Stimulated activated memory B cell treated with anti-CD40 and anti-IgM and Interleukin-4, amounts not matched to agents 10 μg/mL and 1 μg/mL and 100 μg/mL, for 72 hours (primary cell): ENCODE measurements around the gene GPR183.
A peak's percentile ranks its signal among the peaks of the same experiment; 100 is the strongest.
"Not testable (repeated sequence)": the region's sequence is repeated elsewhere in the genome, so short reads cannot be mapped to it uniquely, and the experiment has no call there.

Source experiments
- ATAC-seq: fragments of 150-1000 bp; cut with Tn5 transposase; 2 replicates; pipeline ENCODE4 v1.10.0; 2021
- H3K27ac Mint-ChIP-seq: one replicate; pipeline ENCODE4 v1.8.0; 2022; ENCODE audit warnings: mild to moderate bottlenecking, mixed read lengths
- H3K27me3 Mint-ChIP-seq: one replicate; pipeline ENCODE4 v1.8.0; 2022; ENCODE audit warnings: mixed read lengths
- H3K36me3 Mint-ChIP-seq: one replicate; pipeline ENCODE4 v1.8.0; 2022; ENCODE audit warnings: mixed read lengths
- H3K4me1 Mint-ChIP-seq: one replicate; pipeline ENCODE4 v1.8.0; 2022; ENCODE audit warnings: mixed read lengths
- H3K4me3 Mint-ChIP-seq: one replicate; pipeline ENCODE4 v1.8.0; 2022; ENCODE audit warnings: mild to moderate bottlenecking, moderate library complexity, mixed read lengths
- H3K9me3 Mint-ChIP-seq: one replicate; pipeline ENCODE4 v1.8.0; 2022; ENCODE audit warnings: mixed read lengths

GPR183 gene

DNA sequence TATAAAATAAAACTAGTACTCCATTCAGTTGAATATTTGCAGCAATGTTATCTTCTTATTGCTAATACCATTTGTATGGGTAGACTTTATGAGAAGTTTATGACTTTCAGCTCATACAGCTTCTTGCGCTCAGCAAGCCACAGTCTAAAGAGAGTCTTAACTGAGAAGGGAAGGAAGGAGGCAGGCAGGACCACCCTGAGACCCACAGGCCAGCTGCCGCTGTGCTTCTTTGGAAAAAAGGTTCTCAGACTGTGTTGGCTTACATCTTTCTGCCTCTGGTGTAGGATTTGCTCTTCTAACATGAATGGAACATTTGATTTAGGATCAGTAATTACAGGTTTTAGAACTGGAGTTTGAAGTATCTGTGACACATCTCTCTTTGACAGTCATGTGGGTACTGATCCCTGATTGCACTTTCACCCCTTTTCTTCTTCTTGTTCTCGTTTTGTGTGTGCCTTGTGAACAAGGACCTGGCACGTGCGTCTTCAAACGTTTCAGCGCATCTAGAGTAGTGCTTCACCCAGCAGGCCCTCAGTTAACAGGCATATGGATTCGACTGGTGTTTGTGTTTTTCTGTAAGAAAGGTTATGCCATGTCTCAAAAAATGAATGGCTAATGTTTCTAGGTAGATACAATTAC, 41.9 kb downstream of the GPR183 start:
- peaks cover 64% of the 10 kb centered on the region for H3K4me1 Mint-ChIP-seq
- H3K36me3 Mint-ChIP-seq: peaks cover 8% of the 10 kb centered on the region
- no peak for ATAC-seq
- no peaks in the 10 kb centered on the region for H3K27me3 Mint-ChIP-seq
- peak overlapping the region; percentile 66 for H3K27ac Mint-ChIP-seq
- H3K4me3 Mint-ChIP-seq: no peak overlapping the region
- no peaks in the 10 kb centered on the region for H3K9me3 Mint-ChIP-seq

DNA sequence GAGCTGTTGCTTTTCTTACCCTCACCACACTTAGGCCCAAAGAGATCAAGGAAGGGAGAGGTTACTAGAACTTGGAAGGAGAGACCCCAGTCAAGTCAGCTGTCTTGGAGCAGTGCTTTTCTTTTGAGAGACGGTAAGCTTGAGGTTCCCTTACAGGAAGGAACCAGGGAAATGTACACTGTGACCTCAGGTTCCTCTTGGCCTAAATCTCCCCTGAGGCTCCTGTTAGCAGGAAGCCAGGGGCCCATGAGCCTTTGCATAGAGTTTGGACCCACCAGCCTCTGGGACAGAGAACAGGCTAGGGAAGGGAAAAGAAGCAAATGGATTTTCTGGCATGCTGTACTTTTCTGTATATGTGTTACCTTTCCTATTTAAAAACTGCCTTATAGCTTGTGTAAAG, 43.1 kb downstream of the GPR183 start:
- peak; percentile 77 for ATAC-seq
- no peak overlapping the region for H3K4me3 Mint-ChIP-seq
- no peaks in the 10 kb centered on the region for H3K9me3 Mint-ChIP-seq
- peaks cover 71% of the 10 kb centered on the region for H3K4me1 Mint-ChIP-seq
- peaks cover 15% of the 10 kb centered on the region for H3K36me3 Mint-ChIP-seq
- peak overlapping the region; percentile 66 for H3K27ac Mint-ChIP-seq
- H3K27me3 Mint-ChIP-seq: no peaks in the 10 kb centered on the region

DNA sequence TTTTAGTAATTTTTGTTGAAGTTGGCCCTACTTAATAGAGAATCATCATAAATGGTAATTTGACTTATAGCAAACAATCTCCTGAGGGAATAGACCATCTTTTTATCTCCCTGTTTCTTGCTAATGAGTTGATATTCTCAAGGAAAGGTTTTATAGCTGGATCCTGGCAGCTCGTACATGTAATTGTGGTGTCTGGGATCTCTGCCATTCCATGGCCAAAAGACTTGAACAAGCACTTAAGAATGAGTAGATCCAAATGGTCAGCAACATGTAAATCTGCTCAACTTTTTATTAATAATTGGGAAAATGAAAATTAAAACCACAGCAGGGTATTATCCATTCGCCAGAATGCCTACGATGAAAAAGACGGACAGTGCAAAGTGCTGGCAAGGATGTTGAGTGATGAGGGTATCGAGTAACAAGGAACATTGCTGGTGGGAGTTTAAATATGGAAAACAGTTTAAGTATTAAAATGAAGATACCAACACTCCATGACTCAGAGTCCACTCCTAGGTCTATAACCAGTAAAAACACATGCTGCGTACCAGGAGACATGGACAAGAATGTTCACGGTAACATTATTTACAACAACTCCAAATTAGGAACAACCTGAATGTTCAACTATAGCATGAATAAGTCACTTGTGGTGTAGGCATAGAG, 43.9 kb downstream of the GPR183 start:
- Mint-ChIP-seq H3K27ac (peak overlapping the region; percentile 66), H3K36me3 (peaks cover 15% of the 10 kb centered on the region), H3K4me3 (no peak overlapping the region), H3K27me3 (no peaks in the 10 kb centered on the region), H3K4me1 (peaks cover 72% of the 10 kb centered on the region), H3K9me3 (no peaks in the 10 kb centered on the region)
- ATAC-seq: no peak

DNA sequence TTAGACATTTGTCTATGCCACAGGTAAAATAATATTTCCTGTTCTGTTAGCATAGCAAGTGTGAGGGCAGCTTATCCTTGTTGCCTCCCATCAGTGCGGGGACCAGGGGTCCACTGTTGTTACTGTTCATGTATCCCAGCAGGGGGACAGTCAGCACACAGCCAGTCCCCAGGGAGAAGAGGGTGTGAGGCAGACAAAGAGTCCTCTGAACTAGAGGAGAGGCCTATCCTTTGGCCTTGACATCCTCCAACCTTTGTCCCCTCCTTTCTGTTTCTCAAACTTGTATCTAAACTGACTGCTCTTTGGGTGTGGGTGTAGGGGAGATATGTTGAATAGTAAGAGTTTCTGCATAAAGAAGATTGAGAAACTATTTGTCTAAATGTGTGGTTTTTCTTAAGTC, 46.1 kb downstream of the GPR183 start:
- peaks cover 82% of the 10 kb centered on the region for H3K4me1 Mint-ChIP-seq
- no peaks in the 10 kb centered on the region for H3K9me3 Mint-ChIP-seq
- peaks cover 15% of the 10 kb centered on the region for H3K36me3 Mint-ChIP-seq
- no peak for ATAC-seq
- no peak overlapping the region for H3K4me3 Mint-ChIP-seq
- H3K27me3 Mint-ChIP-seq: no peaks in the 10 kb centered on the region
- peak overlapping the region; percentile 79 for H3K27ac Mint-ChIP-seq

DNA sequence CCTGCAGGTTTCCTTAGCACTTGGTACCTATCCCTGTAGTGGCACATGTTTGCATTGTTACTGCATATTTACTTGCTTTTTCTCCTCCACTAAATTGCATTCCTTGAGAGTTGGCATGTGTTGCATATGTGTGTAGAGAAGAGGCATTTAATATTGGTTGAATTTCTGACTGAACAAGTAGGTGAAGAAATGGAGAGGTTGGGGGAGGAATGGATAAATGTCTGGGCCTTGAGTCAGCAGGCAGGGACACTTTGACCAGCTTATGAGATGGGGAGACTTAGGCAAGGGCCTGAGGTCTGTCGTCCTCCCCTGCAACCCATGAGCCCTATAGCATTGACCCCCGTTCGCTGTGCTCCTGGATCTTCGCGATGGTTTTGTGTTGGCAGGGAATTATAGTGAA, 47.0 kb downstream of the GPR183 start:
- no peak for ATAC-seq
- peak overlapping the region; percentile 39 for H3K4me3 Mint-ChIP-seq
- no peaks in the 10 kb centered on the region for H3K27me3 Mint-ChIP-seq
- H3K27ac Mint-ChIP-seq: peak overlapping the region; percentile 79
- peaks cover 80% of the 10 kb centered on the region for H3K4me1 Mint-ChIP-seq
- H3K36me3 Mint-ChIP-seq: peaks cover 18% of the 10 kb centered on the region
- H3K9me3 Mint-ChIP-seq: no peaks in the 10 kb centered on the region

DNA sequence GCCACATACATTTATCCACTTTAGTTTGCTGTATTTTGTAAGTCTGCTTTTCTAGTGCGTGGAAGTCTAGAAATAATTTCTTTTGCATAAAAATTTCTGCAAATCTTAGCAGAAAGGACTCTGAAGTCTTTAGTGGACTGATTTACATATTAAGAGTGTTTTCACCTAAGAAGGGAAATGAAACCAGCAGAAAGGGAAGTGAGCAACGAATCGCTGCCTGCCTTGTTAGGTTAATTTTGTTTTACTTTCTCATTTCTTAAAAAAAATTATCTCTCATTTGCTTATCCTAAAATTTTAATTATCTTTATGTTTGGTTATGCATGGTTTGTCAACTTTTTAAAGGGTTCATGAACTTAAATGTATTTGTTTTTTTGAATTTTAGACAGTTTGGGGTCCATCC, 48.3 kb downstream of the GPR183 start:
- Mint-ChIP-seq H3K9me3 (peaks cover 2% of the 10 kb centered on the region), H3K4me1 (peaks cover 75% of the 10 kb centered on the region), H3K27ac (peak overlapping the region; percentile 79), H3K36me3 (peaks cover 28% of the 10 kb centered on the region), H3K4me3 (peak overlapping the region; percentile 57), H3K27me3 (no peaks in the 10 kb centered on the region)
- peak; percentile 80 for ATAC-seq

DNA sequence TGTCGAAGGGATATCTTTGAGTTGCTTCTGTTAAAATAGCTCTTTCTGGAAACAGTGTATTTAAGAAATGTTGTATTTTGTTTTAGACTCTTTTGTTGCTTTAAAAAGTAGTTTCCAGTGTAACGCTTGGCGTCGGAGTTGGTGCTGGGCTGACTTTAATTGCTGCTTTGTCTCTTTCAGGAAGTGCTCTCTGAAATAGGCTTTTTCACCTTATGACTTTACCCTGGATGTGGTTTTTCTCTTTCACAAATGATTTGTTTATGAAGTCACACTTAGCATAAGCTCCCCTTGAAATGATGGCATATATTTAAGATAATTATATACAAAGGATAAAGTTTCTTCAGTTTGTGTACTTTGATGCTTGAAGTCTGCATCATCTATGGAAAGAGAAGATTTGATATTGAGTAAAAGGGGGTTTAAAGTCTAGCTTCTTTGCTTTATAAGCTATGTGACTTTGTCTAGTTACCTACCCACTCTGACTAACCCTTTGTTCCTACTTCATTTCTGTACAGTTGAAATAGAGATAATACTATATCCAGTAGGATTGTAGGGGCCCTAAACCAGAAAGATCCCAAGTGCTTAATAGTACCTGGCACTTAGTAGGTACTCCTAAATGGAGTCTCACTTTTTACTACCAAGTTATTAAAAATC, 48.9 kb downstream of the GPR183 start, which contains the start of gene GPR18:
Gene GPR18 (minus strand): TSS at position 170 of the 651 bp plus-strand sequence. CDS start 2,507 bp downstream, outside the sequence.
- H3K27me3 Mint-ChIP-seq: no peaks in the 10 kb centered on the region
- peaks cover 2% of the 10 kb centered on the region for H3K9me3 Mint-ChIP-seq
- peaks cover 30% of the 10 kb centered on the region for H3K36me3 Mint-ChIP-seq
- peak within 1 kb of the TSS; percentile 87 for H3K4me3 Mint-ChIP-seq
- peak within 1 kb of the TSS; percentile 79 for H3K27ac Mint-ChIP-seq
- ATAC-seq: peak; percentile 89
- H3K4me1 Mint-ChIP-seq: peaks cover 69% of the 10 kb centered on the region

DNA sequence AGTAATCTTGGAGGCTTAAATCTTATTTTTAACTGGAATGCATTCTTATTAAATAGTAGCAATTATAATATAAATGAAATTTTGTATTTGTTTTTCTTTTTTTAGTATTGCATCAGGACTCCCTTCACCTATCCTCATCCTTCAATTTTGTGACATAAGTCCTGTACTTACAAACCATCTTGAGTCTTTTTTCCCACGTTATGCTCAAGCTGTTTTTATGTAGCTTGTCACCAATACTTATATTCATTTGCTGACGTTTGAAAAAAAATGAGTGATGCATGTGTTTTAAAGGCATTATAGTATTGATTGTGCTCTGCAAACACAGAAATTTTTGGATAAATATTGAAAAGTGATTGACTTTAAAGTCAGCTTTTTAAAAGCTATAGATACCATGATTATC, 49.9 kb downstream of the GPR183 start:
- Mint-ChIP-seq H3K27ac (peak overlapping the region; percentile 44), H3K4me3 (peak overlapping the region; percentile 80), H3K27me3 (no peaks in the 10 kb centered on the region), H3K4me1 (peaks cover 63% of the 10 kb centered on the region), H3K36me3 (peaks cover 28% of the 10 kb centered on the region), H3K9me3 (peaks cover 2% of the 10 kb centered on the region)
- no peak for ATAC-seq

DNA sequence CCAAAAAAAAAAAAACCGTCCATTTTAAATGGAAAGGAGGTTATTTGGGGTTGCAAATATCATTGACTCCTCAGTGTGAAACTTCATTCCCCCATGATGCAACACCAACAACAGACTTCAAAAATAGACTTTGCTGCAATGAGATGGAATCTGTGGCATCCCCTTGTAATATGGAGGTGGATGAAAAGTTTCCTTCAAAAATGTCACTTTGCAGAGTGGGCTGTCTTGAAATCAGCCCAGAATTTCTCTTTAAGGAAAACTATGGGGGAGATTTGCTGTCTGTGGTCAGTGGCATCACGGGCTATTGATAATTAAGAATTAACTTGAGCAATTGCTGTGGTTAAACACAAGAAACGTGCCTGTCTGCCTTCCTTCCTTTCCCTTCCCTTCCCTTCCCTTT, 50.5 kb downstream of the GPR183 start:
- Mint-ChIP-seq H3K36me3 (peaks cover 34% of the 10 kb centered on the region), H3K4me3 (peak overlapping the region; percentile 71), H3K27me3 (no peaks in the 10 kb centered on the region), H3K27ac (peak overlapping the region; percentile 44), H3K4me1 (peaks cover 62% of the 10 kb centered on the region), H3K9me3 (peaks cover 2% of the 10 kb centered on the region)
- peak; percentile 49 for ATAC-seq

DNA sequence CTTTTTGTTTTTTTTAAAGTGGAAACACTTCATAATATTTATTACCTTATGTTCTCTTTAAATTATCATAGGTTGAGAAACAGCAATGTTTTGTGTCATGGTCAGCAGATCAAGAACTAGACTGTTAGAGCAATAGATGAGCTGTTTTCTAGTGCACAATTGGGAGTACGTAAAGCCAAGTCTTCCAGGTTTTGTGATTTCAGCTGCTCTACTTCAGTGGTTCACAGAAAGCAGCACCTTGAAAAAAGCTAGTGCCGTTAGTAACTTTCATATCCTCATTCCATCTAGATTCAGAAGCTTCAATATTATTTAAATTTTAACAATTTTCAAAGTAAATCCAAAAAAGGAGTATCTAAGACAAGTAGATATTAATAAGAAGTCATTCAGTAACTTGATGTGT, 50.9 kb downstream of the GPR183 start:
- peak overlapping the region; percentile 44 for H3K27ac Mint-ChIP-seq
- H3K27me3 Mint-ChIP-seq: no peaks in the 10 kb centered on the region
- H3K4me1 Mint-ChIP-seq: peaks cover 62% of the 10 kb centered on the region
- H3K9me3 Mint-ChIP-seq: peaks cover 2% of the 10 kb centered on the region
- H3K36me3 Mint-ChIP-seq: peaks cover 38% of the 10 kb centered on the region
- peak; percentile 58 for ATAC-seq
- H3K4me3 Mint-ChIP-seq: peak overlapping the region; percentile 71

DNA sequence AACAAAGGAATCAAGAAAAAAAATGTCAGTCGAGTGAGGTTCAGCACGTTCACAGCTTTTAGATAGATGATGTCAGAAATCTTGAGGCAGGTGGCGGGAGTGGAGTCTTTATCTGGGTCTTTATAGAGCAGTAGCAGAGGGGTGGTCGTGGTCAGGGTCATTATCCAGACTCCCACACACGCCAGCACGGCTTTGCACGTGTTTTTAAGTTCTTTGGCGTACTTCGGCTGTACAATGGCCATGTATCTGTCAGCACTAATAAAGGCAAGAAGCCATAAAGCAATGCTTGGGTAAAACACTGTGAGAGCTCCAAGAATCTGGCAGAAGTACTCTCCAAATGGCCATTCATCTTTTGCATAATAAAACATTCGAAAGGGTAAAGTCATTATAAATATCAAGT, 51.9 kb downstream of the GPR183 start:
- H3K36me3 Mint-ChIP-seq: peaks cover 43% of the 10 kb centered on the region
- H3K27ac Mint-ChIP-seq: peak overlapping the region; percentile 44

DNA sequence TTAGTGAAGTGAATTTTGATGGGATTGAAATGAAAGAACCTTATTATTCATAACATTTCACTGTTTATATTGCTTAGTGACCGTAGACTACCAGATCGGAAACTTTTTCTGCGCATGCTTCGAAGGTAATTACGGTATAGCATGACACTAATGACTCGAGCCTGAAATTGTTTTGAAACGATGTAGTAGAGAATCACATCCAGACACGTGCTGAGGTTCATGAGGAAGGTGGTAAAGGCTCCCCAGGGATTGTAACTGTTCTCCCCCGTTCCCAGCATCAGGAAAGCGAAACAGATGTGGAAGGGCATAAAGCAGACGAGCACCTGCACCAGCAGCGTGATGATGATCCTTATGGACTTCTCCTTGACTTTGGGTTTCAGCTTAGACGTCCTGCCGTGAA, 52.4 kb downstream of the GPR183 start:
- Mint-ChIP-seq H3K9me3 (peaks cover 2% of the 10 kb centered on the region), H3K4me3 (no peak overlapping the region), H3K4me1 (peaks cover 58% of the 10 kb centered on the region), H3K27ac (peak overlapping the region; percentile 44), H3K27me3 (no peaks in the 10 kb centered on the region), H3K36me3 (peaks cover 40% of the 10 kb centered on the region)
- no peak for ATAC-seq

More for the DNA sequence above, 51.9 kb downstream of the GPR183 start:
- no peak for ATAC-seq
- Mint-ChIP-seq H3K9me3 (peaks cover 2% of the 10 kb centered on the region), H3K4me1 (peaks cover 60% of the 10 kb centered on the region), H3K27me3 (no peaks in the 10 kb centered on the region), H3K4me3 (no peak overlapping the region)

DNA sequence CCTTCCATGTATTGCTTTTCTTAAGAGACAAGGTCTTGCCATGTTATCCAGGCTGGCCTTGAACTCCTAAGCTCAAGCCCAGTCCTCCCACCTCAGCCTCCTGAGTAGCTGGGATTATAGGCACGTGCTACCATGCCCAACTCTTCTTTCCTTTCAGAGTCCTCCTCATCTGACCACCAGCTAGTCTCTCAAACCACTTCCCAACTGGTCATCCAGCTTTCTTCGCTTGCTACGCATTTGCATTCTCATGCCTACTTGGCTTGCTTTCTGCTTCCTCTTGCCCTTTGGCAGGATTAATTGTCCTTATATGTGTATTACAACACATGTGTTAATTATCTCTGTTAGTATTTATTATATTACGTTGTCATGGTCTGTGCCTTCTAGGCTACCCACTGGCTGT, 55.3 kb downstream of the GPR183 start:
- peaks cover 59% of the 10 kb centered on the region for H3K36me3 Mint-ChIP-seq
- H3K4me1 Mint-ChIP-seq: peaks cover 51% of the 10 kb centered on the region
- H3K27ac Mint-ChIP-seq: peak overlapping the region; percentile 62
- H3K9me3 Mint-ChIP-seq: peaks cover 6% of the 10 kb centered on the region
- H3K27me3 Mint-ChIP-seq: no peaks in the 10 kb centered on the region
- ATAC-seq: no peak
- H3K4me3 Mint-ChIP-seq: no peak overlapping the region

DNA sequence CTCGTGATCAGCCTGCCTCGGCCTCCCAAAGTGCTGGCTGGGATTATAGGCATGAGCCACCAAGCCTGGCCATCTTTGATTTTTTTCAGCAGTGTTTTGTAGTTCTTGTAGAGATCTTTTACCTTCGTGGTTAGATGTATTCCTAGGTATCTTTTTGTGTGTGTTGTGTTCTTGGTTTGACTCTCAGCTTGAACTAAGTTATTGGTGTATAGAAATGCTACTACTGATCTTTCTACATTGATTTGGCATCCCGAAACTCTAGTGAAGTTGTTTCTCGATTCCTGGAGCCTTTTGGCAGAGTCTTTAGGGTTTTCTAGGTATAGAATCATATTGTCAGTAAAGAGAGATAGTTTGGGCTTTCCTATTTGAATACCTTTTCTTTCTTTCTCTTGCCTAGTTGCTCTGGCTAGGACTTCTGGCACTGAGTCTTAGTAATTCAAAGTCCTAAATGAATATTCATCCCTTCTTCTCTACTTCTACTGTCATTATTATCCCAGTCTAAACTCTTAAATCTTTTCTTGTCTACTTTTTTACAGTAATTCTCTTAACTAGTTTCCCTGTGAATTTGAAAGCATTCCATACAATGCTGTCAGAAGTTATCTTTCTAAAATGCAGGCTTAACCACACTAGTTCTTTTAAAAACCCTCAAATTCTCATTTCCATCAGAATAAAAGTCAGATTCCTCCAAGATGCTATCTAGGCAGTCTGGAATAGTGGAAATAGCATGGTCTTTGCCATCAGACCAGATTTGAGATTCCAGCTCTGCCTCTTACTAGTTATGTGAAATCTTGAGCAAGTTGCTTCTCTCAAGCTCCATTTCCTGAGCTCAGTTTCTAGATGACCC, 56.0 kb downstream of the GPR183 start:
- peaks cover 6% of the 10 kb centered on the region for H3K9me3 Mint-ChIP-seq
- H3K4me1 Mint-ChIP-seq: peaks cover 46% of the 10 kb centered on the region
- no peak for ATAC-seq
- no peak overlapping the region for H3K4me3 Mint-ChIP-seq
- peak overlapping the region; percentile 62 for H3K27ac Mint-ChIP-seq
- H3K27me3 Mint-ChIP-seq: no peaks in the 10 kb centered on the region
- H3K36me3 Mint-ChIP-seq: peaks cover 61% of the 10 kb centered on the region

DNA sequence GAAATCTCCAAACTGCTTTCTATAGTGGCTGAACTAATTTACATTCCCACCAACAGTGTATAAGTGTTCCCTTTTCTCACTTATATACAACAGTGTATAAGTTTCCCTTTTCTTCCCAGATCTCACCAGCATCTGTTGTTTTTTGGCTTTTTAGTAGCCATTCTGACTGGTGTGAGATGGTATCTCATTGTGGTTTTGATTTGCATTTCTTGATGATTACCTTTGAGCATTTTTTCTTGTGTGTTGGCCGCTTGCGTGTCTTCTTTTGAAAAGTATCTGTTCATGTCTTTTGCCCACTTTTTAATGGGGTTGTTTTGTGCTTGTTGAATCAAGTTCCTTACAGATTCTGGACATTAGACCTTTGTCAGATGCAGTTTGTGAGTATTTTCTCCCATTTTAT, 57.6 kb downstream of the GPR183 start:
- H3K27me3 Mint-ChIP-seq, H3K27ac Mint-ChIP-seq, H3K4me3 Mint-ChIP-seq, H3K9me3 Mint-ChIP-seq, ATAC-seq: not testable (repeated sequence)
- H3K36me3 Mint-ChIP-seq: peaks cover 59% of the 10 kb centered on the region
- peaks cover 34% of the 10 kb centered on the region for H3K4me1 Mint-ChIP-seq
